ENCODE measurements around the gene MAP3K13.

Gene MAP3K13

GRCh38 chr3:185330644-185331043 lies 32.3 kb upstream of the MAP3K13 start:
- no peak for DNase-seq (ENCODE audit: low read depth)
- no peak overlapping the region for H3K4me3 ChIP-seq (ENCODE audit: low read depth, low read length)
- no peak for TF ChIP-seq CTCF (conservative IDR thresholded peaks at IDR 0.05; ENCODE audit: low read depth, low read length)

GRCh38 chr3:185332026-185332735 lies 30.8 kb upstream of the MAP3K13 start:
- peak; percentile 94 for DNase-seq (ENCODE audit: low read depth)
- TF ChIP-seq CTCF (conservative IDR thresholded peaks at IDR 0.05; ENCODE audit: low read depth, low read length): no peak
- H3K4me3 ChIP-seq (ENCODE audit: low read depth, low read length): no peak overlapping the region

- no peak overlapping the region for H3K4me3 ChIP-seq (ENCODE audit: low read depth, low read length)
- no peak for TF ChIP-seq CTCF (conservative IDR thresholded peaks at IDR 0.05; ENCODE audit: low read depth, low read length)
- peak; percentile 73 for DNase-seq (ENCODE audit: low read depth)
Observed at GRCh38 chr3:185335799-185336198, 27.1 kb upstream of the MAP3K13 start.

- TF ChIP-seq CTCF (conservative IDR thresholded peaks at IDR 0.05; ENCODE audit: low read depth, low read length): no peak
- no peak for DNase-seq (ENCODE audit: low read depth)
- H3K4me3 ChIP-seq (ENCODE audit: low read depth, low read length): no peak overlapping the region
Observed at GRCh38 chr3:185337231-185337816, 25.6 kb upstream of the MAP3K13 start.

- H3K4me3 ChIP-seq (ENCODE audit: low read depth, low read length): no peak overlapping the region
- TF ChIP-seq CTCF (conservative IDR thresholded peaks at IDR 0.05; ENCODE audit: low read depth, low read length): no peak
- no peak for DNase-seq (ENCODE audit: low read depth)
Observed at GRCh38 chr3:185339945-185340344, 23.0 kb upstream of the MAP3K13 start.

GRCh38 chr3:185340751-185341150 lies 22.2 kb upstream of the MAP3K13 start:
- TF ChIP-seq CTCF (conservative IDR thresholded peaks at IDR 0.05; ENCODE audit: low read depth, low read length): no peak
- no peak for DNase-seq (ENCODE audit: low read depth)

More at GRCh38 chr3:185340751-185341150, 22.2 kb upstream of the MAP3K13 start:
- no peak overlapping the region for H3K4me3 ChIP-seq (ENCODE audit: low read depth, low read length)

Measured in choroid plexus epithelial cell (primary cell).